AG04449 (cell line): ENCODE results near the gene MRM3.
"Not testable (repeated sequence)": the region's sequence is repeated elsewhere in the genome, so short reads cannot be mapped to it uniquely, and the experiment has no call there.

ENCODE experiments used
- CTCF ChIA-PET: fragments of 350-600 bp; formaldehyde crosslinking; extraction: SDS; loops from one replicate; lab custom pipeline; 2021; ENCODE audit warnings: antibody characterized with exemption; lab: Yijun Ruan, JAX
- POLR2A ChIA-PET: fragments of 400-600, 350-600 bp; formaldehyde crosslinking; extraction: SDS; loops from one replicate; lab custom pipeline; 2020; ENCODE audit warnings: antibody characterized with exemption, inconsistent platforms; lab: Yijun Ruan, JAX
- DNase-seq: peaks from one replicate; pipeline ENCODE4 v3.0.0-alpha.2; 2010; ENCODE audit warnings: low read depth, low spot score
- H3K4me3 ChIP-seq: 2 replicates; pipeline ENCODE4 v1.5.1; 2011; ENCODE audit warnings: low read depth, mild to moderate bottlenecking, control low read depth, low read length
- TF ChIP-seq, protein P1 (sequence below): IDR thresholded peaks from one replicate; pipeline ENCODE4 v1.5.1; 2011; ENCODE audit warnings: mild to moderate bottlenecking, moderate library complexity, low read length, control low read depth, inconsistent platforms; ENCODE audit not compliant: insufficient read depth; ENCODE audit errors: missing control alignments

The MRM3 gene

DNA sequence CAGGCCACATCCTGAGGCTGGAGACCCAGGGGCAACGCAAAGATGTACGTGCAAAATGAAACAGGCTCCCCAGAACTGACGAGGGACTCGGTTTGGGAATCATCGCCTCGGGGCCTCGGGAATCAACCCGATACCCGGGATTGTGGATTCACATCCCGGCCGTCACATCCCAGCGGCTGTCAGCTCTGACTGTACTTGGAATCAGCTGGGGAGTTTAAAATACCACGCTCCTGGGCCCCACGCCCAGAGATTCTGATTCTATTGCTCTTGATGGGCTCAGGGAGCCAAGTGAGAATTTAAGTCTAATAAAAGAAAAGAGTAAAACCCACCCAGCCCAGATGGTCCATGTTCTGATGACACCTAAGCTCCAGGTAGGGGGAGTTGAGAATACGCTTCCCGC is 42.2 kb downstream of the MRM3 start:
- no peak overlapping the region for H3K4me3 ChIP-seq
- TF ChIP-seq, protein P1, sequence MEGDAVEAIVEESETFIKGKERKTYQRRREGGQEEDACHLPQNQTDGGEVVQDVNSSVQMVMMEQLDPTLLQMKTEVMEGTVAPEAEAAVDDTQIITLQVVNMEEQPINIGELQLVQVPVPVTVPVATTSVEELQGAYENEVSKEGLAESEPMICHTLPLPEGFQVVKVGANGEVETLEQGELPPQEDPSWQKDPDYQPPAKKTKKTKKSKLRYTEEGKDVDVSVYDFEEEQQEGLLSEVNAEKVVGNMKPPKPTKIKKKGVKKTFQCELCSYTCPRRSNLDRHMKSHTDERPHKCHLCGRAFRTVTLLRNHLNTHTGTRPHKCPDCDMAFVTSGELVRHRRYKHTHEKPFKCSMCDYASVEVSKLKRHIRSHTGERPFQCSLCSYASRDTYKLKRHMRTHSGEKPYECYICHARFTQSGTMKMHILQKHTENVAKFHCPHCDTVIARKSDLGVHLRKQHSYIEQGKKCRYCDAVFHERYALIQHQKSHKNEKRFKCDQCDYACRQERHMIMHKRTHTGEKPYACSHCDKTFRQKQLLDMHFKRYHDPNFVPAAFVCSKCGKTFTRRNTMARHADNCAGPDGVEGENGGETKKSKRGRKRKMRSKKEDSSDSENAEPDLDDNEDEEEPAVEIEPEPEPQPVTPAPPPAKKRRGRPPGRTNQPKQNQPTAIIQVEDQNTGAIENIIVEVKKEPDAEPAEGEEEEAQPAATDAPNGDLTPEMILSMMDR: no peak
- no peak for DNase-seq
- ChIA-PET CTCF (interaction anchor here (1.1 kb wide), 1 partner anchor 156 kb away, joined by 4 read pairs; no protein-coding TSS in a partner anchor), POLR2A (no interaction called here)

DNA sequence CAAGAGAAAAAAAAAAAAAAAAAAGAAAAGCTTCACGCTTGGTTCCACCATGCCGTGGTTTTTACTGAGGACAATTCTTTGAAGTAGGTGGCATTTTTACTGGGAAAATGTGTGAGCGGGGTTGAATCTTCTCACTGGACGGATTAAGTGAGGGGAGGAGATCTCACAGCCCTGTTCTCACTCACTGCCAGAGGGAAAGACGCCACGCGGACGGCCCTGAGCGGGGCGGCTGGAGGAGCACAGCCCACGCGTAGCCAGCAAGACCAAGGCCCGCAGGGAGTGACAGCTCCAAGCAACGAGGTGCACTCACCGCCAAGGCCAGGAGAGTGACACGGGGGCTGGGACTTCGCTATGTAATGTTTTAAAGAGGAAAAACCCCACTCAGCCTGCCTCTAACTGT is 43.1 kb downstream of the MRM3 start:
- TF ChIP-seq, protein P1: no peak
- no peak for DNase-seq
- ChIA-PET CTCF (interaction anchor here (1.1 kb wide), 1 partner anchor 156 kb away, joined by 4 read pairs; no protein-coding TSS in a partner anchor), POLR2A (no interaction called here)
- H3K4me3 ChIP-seq: no peak overlapping the region

DNA sequence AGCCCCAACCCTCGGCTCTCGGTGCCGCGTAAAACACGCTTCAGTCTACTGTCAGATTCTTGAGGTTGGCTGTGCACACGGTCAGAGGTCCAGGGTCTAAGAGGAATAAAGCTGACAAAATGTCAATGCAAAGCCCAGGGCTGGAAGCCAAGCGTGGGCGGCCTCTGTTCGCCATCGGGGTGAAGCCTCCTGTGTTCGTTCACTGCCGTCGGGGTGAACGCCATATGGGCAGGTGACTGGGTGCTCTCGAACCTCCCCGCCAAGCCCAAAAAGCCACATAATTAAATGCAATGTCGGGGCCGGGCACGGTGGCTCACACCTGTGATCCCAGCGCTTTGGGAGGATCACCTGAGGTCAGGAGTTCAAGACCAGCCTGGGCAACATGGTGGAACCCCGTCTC is 44.6 kb downstream of the MRM3 start:
- TF ChIP-seq, protein P1: no peak
- POLR2A ChIA-PET: no interaction called here
- no peak for DNase-seq
- no peak overlapping the region for H3K4me3 ChIP-seq
- CTCF ChIA-PET: no interaction called here

DNA sequence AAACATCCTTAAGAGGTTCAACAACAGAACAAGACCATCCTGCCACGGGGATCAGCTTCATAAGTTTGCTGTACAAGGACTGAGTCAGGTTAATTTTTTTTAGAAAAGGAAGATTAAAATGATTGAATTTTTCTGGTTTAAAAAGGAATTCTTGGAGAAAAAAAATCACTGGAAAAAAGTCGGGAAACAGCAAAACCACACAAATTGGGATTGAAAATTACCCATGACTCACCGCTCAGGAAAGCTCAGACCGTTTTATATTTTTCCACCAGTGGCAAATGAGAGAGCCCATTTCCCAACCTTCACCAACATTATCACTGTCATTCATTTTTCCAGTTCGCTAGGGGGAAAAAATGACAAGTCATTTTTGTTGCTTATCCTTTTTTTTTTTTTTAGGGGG is 46.6 kb downstream of the MRM3 start:
- no peak for DNase-seq
- POLR2A ChIA-PET: no interaction called here
- TF ChIP-seq, protein P1: no peak
- CTCF ChIA-PET: interaction anchor here (1.0 kb wide), 1 partner anchor 152 kb away, joined by 3 read pairs; no protein-coding TSS in a partner anchor
- no peak overlapping the region for H3K4me3 ChIP-seq

DNA sequence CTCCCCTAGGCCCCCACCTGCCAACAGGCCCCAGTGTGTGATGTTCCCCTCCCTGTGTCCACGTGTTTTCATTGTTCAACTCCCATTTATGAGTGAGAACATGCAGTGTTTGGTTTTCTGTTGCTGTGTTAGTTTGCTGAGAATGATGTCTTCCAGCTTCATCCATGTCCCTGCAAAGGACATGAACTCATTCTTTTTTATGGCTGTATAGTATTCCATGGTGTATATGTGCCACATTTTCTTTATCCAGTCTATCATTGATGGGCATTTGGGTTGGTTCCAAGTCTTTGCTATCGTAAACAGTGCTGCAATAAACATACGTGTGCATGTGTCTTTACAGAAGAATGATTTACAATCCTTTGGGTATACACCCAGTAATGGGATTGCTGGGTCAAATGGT is 47.5 kb downstream of the MRM3 start:
- CTCF ChIA-PET, H3K4me3 ChIP-seq, POLR2A ChIA-PET, DNase-seq: not testable (repeated sequence)

DNA sequence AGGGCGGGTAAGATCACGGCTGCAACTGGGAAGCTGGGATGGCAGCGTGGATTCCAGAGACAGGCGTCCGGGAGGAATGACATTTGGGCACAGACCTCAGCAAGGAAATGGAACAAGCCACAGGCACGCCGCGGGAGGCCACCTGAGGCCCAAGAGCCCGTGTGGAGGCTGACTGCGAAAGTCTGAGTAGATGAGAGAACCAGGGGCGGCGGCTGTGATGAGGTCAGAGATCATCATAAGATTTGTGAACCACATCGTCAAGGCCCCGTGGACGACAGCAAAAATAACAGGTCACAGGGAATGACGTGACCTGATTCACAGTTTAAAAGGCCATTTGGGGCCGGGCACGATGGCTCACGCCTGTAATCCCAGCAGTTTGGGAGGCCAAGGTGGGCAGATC is 48.2 kb downstream of the MRM3 start:
- DNase-seq: no peak
- ChIA-PET CTCF (no interaction called here), POLR2A (no interaction called here)
- no peak overlapping the region for H3K4me3 ChIP-seq
- TF ChIP-seq, protein P1: no peak

DNA sequence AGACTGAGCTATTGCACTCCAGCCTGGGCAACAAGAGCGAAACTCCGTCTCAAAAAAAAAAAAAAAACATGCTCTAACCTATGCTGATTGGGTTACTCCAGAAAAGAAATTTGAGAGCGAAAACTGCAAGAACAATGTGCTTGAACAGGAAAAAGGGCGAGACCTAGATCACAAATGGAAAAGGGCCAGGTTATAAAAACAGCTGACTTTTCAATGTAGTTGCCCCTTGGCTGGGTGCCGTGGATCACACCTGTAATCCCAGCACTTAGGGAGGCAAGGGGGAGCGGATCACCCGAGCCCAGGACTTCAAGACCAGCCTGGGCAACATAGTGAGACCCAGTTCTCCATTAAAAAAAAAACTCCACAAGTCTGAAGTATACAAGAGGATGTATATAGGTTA is 48.8 kb downstream of the MRM3 start:
- TF ChIP-seq, protein P1: no peak
- POLR2A ChIA-PET: no interaction called here
- H3K4me3 ChIP-seq: no peak overlapping the region
- CTCF ChIA-PET: no interaction called here
- no peak for DNase-seq
